ENCODE results near the gene MLLT6.

MLLT6 gene

GRCh38 chr17:38743556-38744171 is 38.6 kb downstream of the MLLT6 start:
- no peaks in the 10 kb centered on the region for H3K9me3 ChIP-seq (ENCODE audit: insufficient read depth, low read length)
- H3K4me3 ChIP-seq (ENCODE audit: low read length), result no peak overlapping the region
- H2AFZ ChIP-seq (ENCODE audit: low read depth, low read length), result no peak overlapping the region
- H3K9ac ChIP-seq (ENCODE audit: low read length), result no peak overlapping the region
- H3K4me1 ChIP-seq (ENCODE audit: low read length), result peaks cover 16% of the 10 kb centered on the region
- peaks cover 13% of the 10 kb centered on the region for H3K36me3 ChIP-seq (replicated peaks; ENCODE audit: low read depth, low read length)
- TF ChIP-seq CTCF (IDR thresholded peaks at IDR 0.05; ENCODE audit: low read depth, low read length), result no peak
- TF ChIP-seq EZH2phosphoT487 (IDR thresholded peaks at IDR 0.05; ENCODE audit: low read depth), result no peak
- H3K4me2 ChIP-seq (ENCODE audit: low read length), result no peak overlapping the region
- no peaks in the 10 kb centered on the region for H3K27me3 ChIP-seq (ENCODE audit: low read depth, low read length)
- H3K79me2 ChIP-seq (ENCODE audit: low read length), result peaks cover 67% of the 10 kb centered on the region
- H4K20me1 ChIP-seq (ENCODE audit: insufficient read depth, low read length), result peaks cover 9% of the 10 kb centered on the region
- no peak overlapping the region for H3K27ac ChIP-seq (ENCODE audit: low read length)

- Histone ChIP-seq H3K9me3 (ENCODE audit: insufficient read depth, low read length) (no peaks in the 10 kb centered on the region), H3K36me3 (replicated peaks; ENCODE audit: low read depth, low read length) (peaks cover 10% of the 10 kb centered on the region), H3K4me1 (ENCODE audit: low read length) (peaks cover 19% of the 10 kb centered on the region), H3K27me3 (ENCODE audit: low read depth, low read length) (no peaks in the 10 kb centered on the region), H3K9ac (ENCODE audit: low read length) (peak overlapping the region; percentile 99; the same call in 1 of the 2 replicates), H3K79me2 (ENCODE audit: low read length) (peaks cover 67% of the 10 kb centered on the region), H3K27ac (ENCODE audit: low read length) (no peak overlapping the region), H4K20me1 (ENCODE audit: insufficient read depth, low read length) (peaks cover 9% of the 10 kb centered on the region), H3K4me3 (ENCODE audit: low read length) (peak overlapping the region; percentile 86), H3K4me2 (ENCODE audit: low read length) (peak overlapping the region; percentile 91), H2AFZ (ENCODE audit: low read depth, low read length) (no peak overlapping the region)
- no peak for TF ChIP-seq CTCF (IDR thresholded peaks at IDR 0.05; ENCODE audit: low read depth, low read length)
- TF ChIP-seq EZH2phosphoT487 (IDR thresholded peaks at IDR 0.05; ENCODE audit: low read depth), result no peak
Measured at GRCh38 chr17:38745545-38745944, 40.5 kb downstream of the MLLT6 start.

- Histone ChIP-seq H3K27ac (ENCODE audit: low read length) (peak overlapping the region; percentile 80), H3K4me3 (ENCODE audit: low read length) (peak overlapping the region; percentile 86), H3K9ac (ENCODE audit: low read length) (peak overlapping the region; percentile 99), H3K36me3 (replicated peaks; ENCODE audit: low read depth, low read length) (peaks cover 10% of the 10 kb centered on the region), H3K9me3 (ENCODE audit: insufficient read depth, low read length) (no peaks in the 10 kb centered on the region), H3K4me2 (ENCODE audit: low read length) (peak overlapping the region; percentile 91), H3K27me3 (ENCODE audit: low read depth, low read length) (no peaks in the 10 kb centered on the region), H4K20me1 (ENCODE audit: insufficient read depth, low read length) (peaks cover 7% of the 10 kb centered on the region), H3K79me2 (ENCODE audit: low read length) (peaks cover 61% of the 10 kb centered on the region), H2AFZ (ENCODE audit: low read depth, low read length) (no peak overlapping the region), H3K4me1 (ENCODE audit: low read length) (peaks cover 26% of the 10 kb centered on the region)
- TF ChIP-seq CTCF (IDR thresholded peaks at IDR 0.05; ENCODE audit: low read depth, low read length) (no peak), EZH2phosphoT487 (IDR thresholded peaks at IDR 0.05; ENCODE audit: low read depth) (no peak)
Measured at GRCh38 chr17:38746004-38746848, 41.2 kb downstream of the MLLT6 start.

GRCh38 chr17:38746849-38747462 is 41.9 kb downstream of the MLLT6 start:
- Histone ChIP-seq H3K9ac (ENCODE audit: low read length) (peak overlapping the region; percentile 99), H3K4me2 (ENCODE audit: low read length) (peak overlapping the region; percentile 91), H2AFZ (ENCODE audit: low read depth, low read length) (no peak overlapping the region), H3K4me1 (ENCODE audit: low read length) (peaks cover 29% of the 10 kb centered on the region), H3K79me2 (ENCODE audit: low read length) (peaks cover 53% of the 10 kb centered on the region), H3K9me3 (ENCODE audit: insufficient read depth, low read length) (no peaks in the 10 kb centered on the region), H3K27me3 (ENCODE audit: low read depth, low read length) (no peaks in the 10 kb centered on the region), H4K20me1 (ENCODE audit: insufficient read depth, low read length) (peaks cover 7% of the 10 kb centered on the region), H3K27ac (ENCODE audit: low read length) (peak overlapping the region; percentile 80), H3K36me3 (replicated peaks; ENCODE audit: low read depth, low read length) (peaks cover 10% of the 10 kb centered on the region), H3K4me3 (ENCODE audit: low read length) (peak overlapping the region; percentile 86)
- TF ChIP-seq CTCF (IDR thresholded peaks at IDR 0.05; ENCODE audit: low read depth, low read length) (no peak), EZH2phosphoT487 (IDR thresholded peaks at IDR 0.05; ENCODE audit: low read depth) (no peak)

All from OCI-LY3 (cell line).